WI38 (cell line): ENCODE measurements around the gene RHEB.

Source experiments
- H3K4me3 ChIP-seq: 2 replicates; pipeline ENCODE4 v1.5.1; 2011; ENCODE audit warnings: low read depth, mild to moderate bottlenecking, control low read depth, low read length
- CTCF ChIP-seq: IDR thresholded peaks from 2 replicates; pipeline ENCODE4 v1.5.1; 2012; ENCODE audit warnings: low read depth, mild to moderate bottlenecking, control low read depth, low read length

RHEB gene

GRCh38 chr7:151446412-151446811, 73.3 kb downstream of the RHEB start:
- no peak overlapping the region for H3K4me3 ChIP-seq
- TF ChIP-seq CTCF, result no peak

GRCh38 chr7:151444632-151445031, 75.1 kb downstream of the RHEB start:
- no peak for TF ChIP-seq CTCF
- no peak overlapping the region for H3K4me3 ChIP-seq

- no peak overlapping the region for H3K4me3 ChIP-seq
- no peak for TF ChIP-seq CTCF
Observed at GRCh38 chr7:151442776-151443496, 76.8 kb downstream of the RHEB start.

GRCh38 chr7:151440799-151441445, 78.8 kb downstream of the RHEB start:
- no peak overlapping the region for H3K4me3 ChIP-seq
- TF ChIP-seq CTCF, result no peak

GRCh38 chr7:151439855-151440798, 79.6 kb downstream of the RHEB start, which contains the start of gene CRYGN:
Gene CRYGN (minus strand): TSS chr7:151440141. CDS start chr7:151439917, 224 bp downstream.
- no peak for TF ChIP-seq CTCF
- no peak within 1 kb of the TSS for H3K4me3 ChIP-seq

GRCh38 chr7:151438864-151439601, 80.7 kb downstream of the RHEB start:
- no peak overlapping the region for H3K4me3 ChIP-seq
- no peak for TF ChIP-seq CTCF
